Measurements from ENCODE around the gene ITPKC.

The ITPKC gene

GRCh38 chr19:40704491-40705361, 12.2 kb upstream of the ITPKC start:
- no peak for TF ChIP-seq TEAD4 (IDR thresholded peaks at IDR 0.05)

GRCh38 chr19:40705362-40705651, 11.6 kb upstream of the ITPKC start:
- no peak for TF ChIP-seq ZBTB7A (IDR thresholded peaks at IDR 0.05; ENCODE audit: low read depth)
- no peak for TF ChIP-seq CEBPB (IDR thresholded peaks at IDR 0.05)
- TF ChIP-seq YY1 (IDR thresholded peaks at IDR 0.05; ENCODE audit: low read depth), result no peak
- no peak for TF ChIP-seq EP300 (IDR thresholded peaks at IDR 0.05; ENCODE audit: borderline replicate concordance)
- TF ChIP-seq USF1 (IDR thresholded peaks at IDR 0.05), result no peak
- no peak for TF ChIP-seq TAF1 (IDR thresholded peaks at IDR 0.05; ENCODE audit: low read depth)
- no peak for TF ChIP-seq FOXM1 (IDR thresholded peaks at IDR 0.05; ENCODE audit: borderline replicate concordance, low read depth)
- TF ChIP-seq CREB1 (IDR thresholded peaks at IDR 0.05; ENCODE audit: low read depth), result no peak

GRCh38 chr19:40705950-40706619, 10.8 kb upstream of the ITPKC start:
- no peak for TF ChIP-seq REST (IDR thresholded peaks at IDR 0.05; ENCODE audit: low read depth)
- no peak for TF ChIP-seq YY1 (IDR thresholded peaks at IDR 0.05; ENCODE audit: low read depth)
- no peak for TF ChIP-seq TAF1 (IDR thresholded peaks at IDR 0.05; ENCODE audit: low read depth)

GRCh38 chr19:40707615-40708014, 9.3 kb upstream of the ITPKC start:
- TF ChIP-seq ZBTB7A (IDR thresholded peaks at IDR 0.05; ENCODE audit: low read depth) (no peak), EP300 (IDR thresholded peaks at IDR 0.05; ENCODE audit: borderline replicate concordance) (no peak)

- no peak for TF ChIP-seq MAX (IDR thresholded peaks at IDR 0.05)
- TF ChIP-seq RAD21 (IDR thresholded peaks at IDR 0.05; ENCODE audit: low read depth), result no peak
- no peak for TF ChIP-seq TEAD4 (IDR thresholded peaks at IDR 0.05)
Measured at GRCh38 chr19:40709817-40710216, 7.1 kb upstream of the ITPKC start.

GRCh38 chr19:40713939-40714338, 3.0 kb upstream of the ITPKC start:
- no peak for TF ChIP-seq EP300 (IDR thresholded peaks at IDR 0.05; ENCODE audit: borderline replicate concordance)

GRCh38 chr19:40714441-40715299, 2.2 kb upstream of the ITPKC start:
- TF ChIP-seq EP300 (IDR thresholded peaks at IDR 0.05; ENCODE audit: borderline replicate concordance) (no peak), TEAD4 (IDR thresholded peaks at IDR 0.05) (no peak), TAF1 (IDR thresholded peaks at IDR 0.05; ENCODE audit: low read depth) (no peak; the same call in 1 of the 2 replicates), CREB1 (IDR thresholded peaks at IDR 0.05; ENCODE audit: low read depth) (no peak), NFIC (IDR thresholded peaks at IDR 0.05) (no peak)

GRCh38 chr19:40716031-40716481, 856 bp upstream of the ITPKC start:
- TF ChIP-seq FOXM1 (IDR thresholded peaks at IDR 0.05; ENCODE audit: borderline replicate concordance, low read depth) (no peak), TAF1 (IDR thresholded peaks at IDR 0.05; ENCODE audit: low read depth) (no peak), TCF12 (IDR thresholded peaks at IDR 0.05; ENCODE audit: low read depth) (no peak), EGR1 (IDR thresholded peaks at IDR 0.05) (no peak), USF1 (IDR thresholded peaks at IDR 0.05) (no peak), EP300 (IDR thresholded peaks at IDR 0.05; ENCODE audit: borderline replicate concordance) (no peak), NFIC (IDR thresholded peaks at IDR 0.05) (0 out of 2 replicates have a peak, but pooled peaks have one; percentile 33), REST (IDR thresholded peaks at IDR 0.05; ENCODE audit: low read depth) (no peak)
